GM21717 (cell line): ENCODE results near the gene GBGT1.

Experiments used
- ATAC-seq: cut with Tn5 transposase; IDR thresholded peaks from one replicate; pipeline ENCODE4 v1.9.1; 2021; ENCODE audit warnings: mild to moderate bottlenecking, moderate library complexity; ENCODE audit not compliant: unreplicated experiment

GBGT1 gene

DNA sequence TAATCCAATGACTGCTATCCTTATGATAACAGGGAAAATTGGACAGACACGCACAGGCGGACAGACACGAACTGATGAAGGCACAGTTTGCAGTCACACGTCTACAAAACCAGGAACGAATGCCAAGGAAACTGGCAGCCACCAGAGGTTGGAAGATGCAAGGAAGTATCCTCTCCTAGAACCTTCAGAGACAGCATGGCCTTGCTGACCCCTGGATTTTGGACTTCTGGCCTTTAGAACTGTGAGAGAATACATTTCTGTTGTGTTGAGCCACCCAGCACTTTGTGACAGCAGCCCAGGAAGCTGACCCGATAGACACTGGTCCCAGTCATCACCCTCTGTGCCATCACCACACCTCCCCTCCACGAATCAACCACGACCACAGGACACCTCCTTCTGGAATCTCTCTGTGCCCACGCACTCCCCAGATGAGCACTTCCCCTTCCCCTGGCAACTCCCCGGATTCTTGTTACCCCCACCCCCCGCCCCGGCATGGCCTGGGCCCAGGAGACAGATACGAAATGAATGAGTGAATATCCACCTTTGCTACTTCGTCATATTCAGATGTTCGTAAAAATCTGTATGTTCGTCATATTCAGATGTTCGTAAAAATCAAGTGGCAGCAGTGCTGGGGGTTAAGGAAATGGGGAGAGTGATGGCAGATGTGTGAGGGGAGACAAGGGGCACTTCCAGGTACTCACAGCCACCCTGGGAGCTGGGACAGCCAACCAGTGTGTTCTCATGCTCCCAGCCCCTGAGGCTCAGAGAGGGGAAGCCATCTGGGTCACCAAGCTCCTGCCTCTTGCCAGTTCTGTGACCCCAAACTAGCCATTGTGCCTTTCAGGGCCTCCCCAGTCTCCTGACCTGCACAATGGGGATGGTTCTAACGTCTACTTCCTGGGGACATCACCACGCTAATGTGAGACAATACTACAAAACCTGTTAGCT is 18.5 kb downstream of the GBGT1 start:
- no peak for ATAC-seq

DNA sequence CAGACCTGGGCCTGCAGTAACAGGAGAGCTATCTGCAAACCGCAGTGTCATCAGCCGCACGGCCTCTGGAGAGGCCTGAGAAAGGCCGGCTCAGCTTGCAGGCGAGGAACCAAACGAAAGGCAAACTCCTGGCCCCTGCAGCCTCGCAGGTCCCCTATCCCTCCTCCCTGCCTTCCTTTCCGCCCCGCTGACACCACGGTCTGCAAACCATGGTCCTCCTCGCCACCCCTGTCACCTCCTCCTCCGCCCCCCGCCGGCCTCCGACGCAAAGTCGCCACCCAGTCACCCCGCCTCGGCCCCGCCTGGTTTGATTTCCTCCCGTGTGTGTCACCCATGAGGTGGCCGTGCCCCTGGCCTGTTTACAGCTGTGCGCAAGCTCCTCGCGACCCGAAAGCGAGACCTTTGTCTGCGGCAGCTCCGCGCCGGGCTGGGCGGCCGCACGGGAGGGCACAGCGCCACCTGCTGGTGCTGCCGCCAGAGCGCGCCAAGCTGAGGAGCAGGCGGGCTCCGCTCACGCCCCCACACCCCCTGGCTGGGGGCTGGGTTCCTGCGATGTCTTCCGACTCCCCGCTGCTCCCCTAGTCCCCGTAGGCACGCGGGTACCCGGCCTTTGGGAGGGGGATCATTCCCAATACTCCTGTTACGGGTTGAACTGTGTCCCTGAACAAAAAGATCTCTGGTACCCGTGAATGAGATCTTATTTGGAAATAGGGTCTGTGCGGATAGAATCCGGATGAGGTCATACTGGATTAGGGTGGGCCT is 19.4 kb downstream of the GBGT1 start:
- peak; percentile 34 for ATAC-seq

- ATAC-seq = no peak
Measured at GRCh38 chr9:133143639-133144141, 20.0 kb downstream of the GBGT1 start.

GRCh38 chr9:133142684-133143622 is 20.8 kb downstream of the GBGT1 start:
- no peak for ATAC-seq

DNA sequence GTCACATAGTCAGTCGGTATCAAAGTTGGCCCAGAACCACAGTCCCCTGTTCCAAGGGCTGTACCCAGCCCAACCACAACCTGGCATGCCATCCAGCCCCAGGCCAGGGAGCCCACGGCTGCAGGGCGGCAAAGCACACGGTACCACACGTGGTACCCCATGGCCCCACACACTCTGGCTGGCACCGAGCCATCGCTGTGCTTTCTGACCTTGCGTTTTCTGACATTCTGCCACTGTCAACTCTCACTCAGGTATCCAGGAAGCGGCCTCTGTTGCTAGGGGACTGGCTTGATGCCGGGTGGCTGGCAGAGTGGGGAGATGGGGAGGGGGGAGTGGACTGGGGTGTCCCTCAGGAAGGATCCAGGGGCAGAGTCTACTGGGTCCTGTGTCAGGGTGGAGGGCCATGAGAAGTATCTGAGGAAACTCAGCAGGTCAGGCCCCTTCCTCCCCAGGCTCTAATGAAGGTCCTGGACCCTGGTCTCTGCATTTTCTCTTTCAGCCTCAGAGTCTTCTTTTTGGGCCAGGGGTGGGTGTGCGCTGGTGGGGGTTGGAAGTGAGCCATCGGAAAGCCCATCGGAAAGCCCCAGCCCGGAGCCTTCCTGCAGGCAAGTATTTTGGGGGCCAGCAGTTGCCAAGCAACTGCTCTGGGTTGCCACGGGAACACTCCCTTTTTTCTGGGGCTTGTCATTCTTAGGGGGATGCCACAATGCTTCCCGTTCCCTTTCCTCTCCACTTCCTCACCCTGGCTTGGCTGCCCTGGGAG is 21.7 kb downstream of the GBGT1 start:
- no peak for ATAC-seq

DNA sequence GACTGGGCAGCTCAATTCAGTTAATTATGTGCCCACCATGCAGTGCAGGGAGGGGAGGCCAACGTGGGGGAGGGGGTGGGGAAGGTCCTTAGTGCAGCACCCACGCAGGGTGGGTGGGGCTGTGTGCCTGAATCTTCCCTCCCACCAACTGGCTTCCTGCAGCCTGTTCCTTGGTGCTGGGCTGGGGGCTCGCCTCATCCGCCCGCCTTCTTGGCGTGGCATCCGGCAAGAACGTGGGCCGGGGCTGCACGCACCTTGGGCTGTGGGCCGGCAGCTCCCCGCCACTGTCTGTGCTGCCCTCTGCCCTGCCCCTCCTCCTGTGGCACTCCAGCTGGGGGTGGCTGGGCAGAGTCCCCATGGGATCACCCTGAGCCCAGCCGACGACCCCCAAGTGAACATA is 23.1 kb downstream of the GBGT1 start:
- ATAC-seq = no peak

DNA sequence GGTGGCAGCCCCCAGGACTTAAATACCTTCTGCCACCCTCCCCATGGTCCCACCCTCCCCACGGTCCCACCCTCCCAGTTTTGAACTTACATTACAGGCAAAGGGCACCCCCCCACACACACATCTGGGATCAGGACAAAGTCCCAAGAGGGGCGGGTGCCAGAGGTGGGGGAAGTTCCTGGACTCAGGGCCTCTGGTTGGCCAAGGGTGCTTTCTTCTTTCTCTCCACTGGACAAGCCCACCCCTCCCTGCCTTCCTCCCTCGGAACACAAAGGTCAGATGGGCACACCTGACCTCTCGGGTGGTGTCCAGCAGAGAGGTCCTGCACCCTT is 23.6 kb downstream of the GBGT1 start:
- ATAC-seq = no peak

DNA sequence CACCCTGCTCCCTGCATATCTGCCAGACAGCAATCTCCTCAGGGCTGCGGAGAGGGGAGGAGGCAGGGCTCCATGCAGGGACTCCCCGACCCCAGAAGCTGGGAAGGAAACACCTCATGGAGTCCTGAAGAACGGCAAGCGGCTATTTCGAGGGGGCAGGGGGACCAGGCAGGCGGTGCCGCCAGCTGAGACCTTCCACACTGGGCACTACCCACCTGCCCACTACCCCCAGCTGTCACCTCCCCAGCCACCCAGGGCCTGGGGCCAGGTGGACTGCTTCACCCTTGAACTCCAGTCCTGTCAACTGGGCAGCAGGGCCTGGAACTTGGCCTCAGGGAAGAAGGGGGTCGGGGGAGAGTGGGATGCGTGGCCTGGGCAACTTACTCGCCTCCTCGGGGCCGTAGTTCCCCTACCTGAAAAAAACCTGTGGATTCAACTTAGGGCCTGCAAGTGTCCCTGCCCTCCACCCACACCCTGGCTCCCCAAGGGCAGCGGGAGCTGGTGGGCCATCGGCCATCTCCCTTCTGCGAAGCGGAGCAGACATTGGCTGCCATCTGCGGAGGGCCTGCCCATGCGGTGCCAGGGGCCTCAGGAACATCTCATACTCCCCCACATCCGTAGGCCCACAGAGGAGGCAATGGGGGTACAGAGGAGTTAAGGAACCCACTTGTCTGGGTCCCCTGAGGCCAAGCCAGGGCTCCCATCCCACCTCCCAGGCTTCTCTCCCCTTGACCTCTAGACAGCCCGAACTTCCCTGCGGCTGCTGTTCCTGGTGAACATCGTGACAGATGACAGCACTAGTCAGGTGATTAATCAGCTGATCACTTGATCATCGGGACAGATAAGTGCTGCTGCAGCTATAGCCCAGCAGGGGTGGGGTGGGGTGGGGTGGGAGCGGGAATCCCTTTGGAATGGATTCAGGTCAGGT is 24.2 kb downstream of the GBGT1 start:
- no peak for ATAC-seq

GRCh38 chr9:133137451-133138231 is 26.1 kb downstream of the GBGT1 start:
- no peak for ATAC-seq

GRCh38 chr9:133135146-133135745 is 28.5 kb downstream of the GBGT1 start:
- no peak for ATAC-seq

GRCh38 chr9:133134388-133135145 is 29.1 kb downstream of the GBGT1 start:
- ATAC-seq = no peak

GRCh38 chr9:133133681-133134387 is 29.9 kb downstream of the GBGT1 start:
- peak; percentile 65 for ATAC-seq

DNA sequence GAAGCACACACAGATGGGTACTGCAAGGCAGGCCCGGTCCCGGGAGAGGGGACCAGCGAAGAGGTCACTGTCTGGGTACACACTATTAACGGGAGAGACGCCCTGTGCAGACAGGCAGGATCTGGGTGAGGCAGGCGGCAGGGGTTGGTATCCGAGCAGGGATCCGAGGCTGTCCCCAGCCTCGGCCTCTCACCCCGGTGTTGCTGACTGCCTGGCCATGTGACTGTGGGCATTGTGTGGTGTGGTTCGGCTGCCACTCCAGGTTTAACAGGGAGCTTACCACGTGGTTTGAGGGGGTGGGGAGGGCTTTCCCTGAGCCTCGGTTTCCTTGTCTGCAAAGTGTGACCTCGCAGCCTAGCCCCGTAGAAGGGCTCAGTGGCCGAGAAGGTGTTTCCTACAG is 31.5 kb downstream of the GBGT1 start:
- no peak for ATAC-seq

- no peak for ATAC-seq
Measured at GRCh38 chr9:133131506-133131905, 32.2 kb downstream of the GBGT1 start.

DNA sequence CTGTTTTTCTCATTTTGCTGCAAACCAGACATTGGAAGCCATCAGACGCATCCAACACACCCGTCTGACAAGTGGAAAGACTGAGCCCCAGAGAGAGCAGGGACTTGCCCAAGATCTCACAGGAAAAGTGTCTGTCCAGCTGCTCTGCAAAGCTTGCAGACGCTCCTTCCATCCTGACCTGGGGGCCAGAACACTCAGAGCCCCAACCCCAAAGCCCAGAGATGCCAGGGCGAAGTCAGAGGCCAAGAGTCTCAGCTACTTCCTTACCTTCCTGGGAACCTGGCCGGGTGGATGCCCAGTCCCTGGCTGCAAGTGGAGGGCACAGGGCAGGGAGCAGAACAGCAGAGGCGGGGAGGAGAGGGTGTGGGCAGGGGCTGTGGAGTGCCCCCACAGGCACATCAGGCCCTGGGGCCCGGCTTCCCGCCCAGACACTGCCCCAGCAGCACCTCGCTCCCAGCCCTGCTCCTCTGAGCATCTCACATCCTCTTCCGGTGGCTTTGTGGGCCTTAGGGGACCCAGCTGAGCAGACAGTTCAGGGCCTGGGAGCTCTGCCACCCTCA is 32.9 kb downstream of the GBGT1 start:
- ATAC-seq = no peak
